Stimulated activated CD4-positive, alpha-beta T cell treated with anti-CD3 and anti-CD28 coated beads, Interleukin-12 subunit alpha, Interleukin-12 subunit beta, amount 100 ng/mL, for 48 hours (primary cell): ENCODE data around the gene NBPF12.
"Not testable (repeated sequence)": the region's sequence is repeated elsewhere in the genome, so short reads cannot be mapped to it uniquely, and the experiment has no call there.

Source experiments
- DNase-seq, 3 donors: peaks; one replicate each; pipeline ENCODE4 v3.0.0-alpha.2; 2020; ENCODE audit warnings: low read depth in 2 of 3, low spot score in 1 of 3

Gene NBPF12

GRCh38 chr1:146985855-146986254 is 47.7 kb downstream of the NBPF12 start:
- not testable (repeated sequence) for DNase-seq

GRCh38 chr1:146986450-146986849 is 48.3 kb downstream of the NBPF12 start:
- DNase-seq: not testable (repeated sequence)

GRCh38 chr1:146987502-146987901 is 49.4 kb downstream of the NBPF12 start:
- DNase-seq: not testable (repeated sequence)

- DNase-seq: not testable (repeated sequence)
Measured at GRCh38 chr1:146989455-146989854, 51.3 kb downstream of the NBPF12 start.

- not testable (repeated sequence) for DNase-seq
Measured at GRCh38 chr1:147008495-147008894, 70.4 kb downstream of the NBPF12 start.

GRCh38 chr1:147026975-147027374 is 88.9 kb downstream of the NBPF12 start:
- DNase-seq: not testable (repeated sequence)

- DNase-seq: not testable (repeated sequence)
Measured at GRCh38 chr1:147030066-147030653, 92.0 kb downstream of the NBPF12 start.

GRCh38 chr1:147039916-147040315 is 101.8 kb downstream of the NBPF12 start:
- no peak for DNase-seq

- DNase-seq: not testable (repeated sequence)
Measured at GRCh38 chr1:147042891-147043290, 104.8 kb downstream of the NBPF12 start.

- DNase-seq: not testable (repeated sequence)
Measured at GRCh38 chr1:147044511-147044910, 106.4 kb downstream of the NBPF12 start.
